HEK293T (cell line): ENCODE data around the gene P2RX2.

ENCODE experiments used
- BHLHE40 ChIP-seq: fragments of 450-650 bp; IDR thresholded peaks from 2 replicates; pipeline ENCODE4 v1.6.1; 2016; ENCODE audit warnings: mild to moderate bottlenecking, moderate library complexity, borderline replicate concordance
- ELF4 ChIP-seq: fragments of 450-650 bp; IDR thresholded peaks from 2 replicates; pipeline ENCODE4 v1.6.1; 2017; ENCODE audit warnings: antibody characterized with exemption
- HDGF ChIP-seq: fragments of 450-650 bp; IDR thresholded peaks from 2 replicates; pipeline ENCODE4 v1.6.1; 2017; ENCODE audit warnings: antibody characterized with exemption, borderline replicate concordance
- SP1 ChIP-seq: fragments of 450-650 bp; IDR thresholded peaks from 2 replicates; pipeline ENCODE4 v1.6.1; 2017
- SUZ12 ChIP-seq: fragments of 450-650 bp; IDR thresholded peaks from 2 replicates; pipeline ENCODE4 v1.6.1; 2016; ENCODE audit warnings: mild to moderate bottlenecking

GRCh38 chr12:132606466-132606865 is 12.1 kb upstream of the P2RX2 start:
- TF ChIP-seq HDGF = no peak
- no peak for TF ChIP-seq SP1
- no peak for TF ChIP-seq ELF4
- TF ChIP-seq SUZ12 = no peak
- TF ChIP-seq BHLHE40 = no peak
